ENCODE data around the gene SORCS2. TPM values are rescaled to one million over a fixed set of nuclear protein-coding genes. Genes with fewer than 3 reads are reported as not detected.

The SORCS2 gene
- total RNA-seq, 1 experiment from 2014 or later: not detected

DNA sequence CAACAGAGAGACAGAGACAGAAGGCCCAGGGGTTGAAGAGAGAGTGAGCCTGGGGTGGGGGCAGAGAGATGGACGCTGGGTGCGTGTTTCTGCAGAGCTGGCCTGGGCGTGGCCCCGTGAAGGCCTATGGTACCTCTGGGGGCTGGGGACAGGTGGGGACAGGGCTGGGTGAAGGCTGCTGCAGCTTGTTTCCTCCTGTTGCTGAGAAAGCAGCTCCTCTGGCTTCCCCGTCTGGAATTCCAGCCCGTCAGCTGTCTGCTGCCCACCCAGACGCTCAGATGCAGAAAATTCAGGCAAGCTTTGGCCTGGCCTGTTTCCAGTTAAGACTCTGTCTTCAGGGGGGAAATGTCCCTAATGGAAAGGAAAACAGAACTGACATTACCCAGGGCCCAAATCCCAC is 319.2 kb downstream of the SORCS2 start:
- no peak for DNase-seq (ENCODE audit: extremely low read depth, low read depth)

DNA sequence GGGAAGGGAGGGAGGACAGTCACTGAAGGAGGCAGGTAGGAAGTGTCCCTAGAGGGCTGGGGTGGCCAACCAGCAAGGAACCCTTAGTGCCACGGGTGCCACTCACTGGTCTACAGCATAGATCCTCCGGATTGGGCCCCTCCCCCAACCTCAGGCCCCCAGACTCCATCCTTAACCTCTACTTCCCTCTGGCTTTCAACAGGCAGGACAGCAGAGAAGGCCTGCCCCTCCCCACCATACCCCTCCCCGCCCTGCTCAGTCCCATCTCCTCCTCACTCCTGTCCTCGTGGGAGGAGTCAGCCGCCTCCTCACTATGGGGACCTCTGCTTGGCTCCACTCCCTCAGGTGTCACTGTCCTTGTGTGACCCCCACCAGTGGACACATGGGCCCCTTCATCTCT is 320.1 kb downstream of the SORCS2 start:
- DNase-seq (ENCODE audit: extremely low read depth, low read depth): no peak

DNA sequence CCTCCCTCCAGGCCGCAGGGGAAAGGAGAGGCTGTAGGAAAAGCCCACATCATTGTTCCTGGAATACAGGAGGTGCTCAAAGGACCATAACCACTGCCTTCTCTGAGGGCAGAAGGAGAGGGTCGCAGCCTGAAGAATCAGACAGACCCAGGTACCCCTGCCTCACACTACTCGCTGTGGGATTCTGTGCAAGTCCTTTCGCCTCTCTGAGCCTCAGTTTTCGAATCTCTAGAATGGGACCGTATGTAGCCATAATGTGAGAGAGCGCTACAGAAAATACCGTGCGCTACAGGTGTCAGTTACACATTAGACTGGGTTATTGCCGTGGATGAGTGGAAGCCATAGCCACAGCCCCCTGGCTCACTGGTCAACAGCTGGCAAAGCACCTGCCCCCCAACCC is 320.6 kb downstream of the SORCS2 start:
- DNase-seq (ENCODE audit: extremely low read depth, low read depth): no peak

DNA sequence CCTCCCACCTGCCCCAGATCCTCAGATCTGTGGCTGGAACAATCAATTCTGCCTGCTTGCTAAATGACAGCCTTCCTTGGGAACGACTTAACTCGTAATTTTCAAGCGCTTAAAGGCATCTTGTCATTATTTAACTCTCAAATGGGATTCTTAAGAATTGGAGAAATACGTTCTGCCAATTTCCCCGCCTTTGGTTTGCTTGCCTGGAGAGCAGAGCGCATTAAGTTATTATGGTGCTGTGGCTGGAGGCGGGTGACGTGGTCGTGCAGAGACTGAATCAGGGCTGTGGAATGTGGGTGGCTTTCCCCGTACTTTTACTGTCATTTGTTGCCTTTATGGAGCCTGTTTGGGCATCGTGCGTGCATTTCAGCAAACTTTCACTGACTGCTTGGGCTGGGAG is 321.3 kb downstream of the SORCS2 start:
- DNase-seq (ENCODE audit: extremely low read depth, low read depth): no peak

DNA sequence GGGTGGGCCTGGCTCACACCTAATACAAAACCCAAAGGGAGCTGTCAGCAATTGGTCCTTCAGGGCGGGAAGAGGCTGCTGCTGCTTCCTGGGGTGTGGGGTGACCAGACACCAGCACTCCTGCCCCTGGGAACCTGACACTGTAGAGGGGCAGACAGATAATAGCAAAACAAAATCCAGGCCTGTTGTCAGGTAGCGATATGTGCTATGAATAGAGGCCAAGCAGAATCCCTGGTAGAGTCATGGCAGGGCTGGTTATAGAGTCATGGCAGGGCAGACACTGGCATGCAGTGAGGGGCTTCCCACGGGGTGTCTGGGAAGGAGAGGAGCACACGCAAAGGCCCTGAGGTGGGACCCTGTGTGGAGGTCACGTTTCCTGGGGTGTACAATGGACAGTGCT is 321.9 kb downstream of the SORCS2 start:
- no peak for DNase-seq (ENCODE audit: extremely low read depth, low read depth)

DNA sequence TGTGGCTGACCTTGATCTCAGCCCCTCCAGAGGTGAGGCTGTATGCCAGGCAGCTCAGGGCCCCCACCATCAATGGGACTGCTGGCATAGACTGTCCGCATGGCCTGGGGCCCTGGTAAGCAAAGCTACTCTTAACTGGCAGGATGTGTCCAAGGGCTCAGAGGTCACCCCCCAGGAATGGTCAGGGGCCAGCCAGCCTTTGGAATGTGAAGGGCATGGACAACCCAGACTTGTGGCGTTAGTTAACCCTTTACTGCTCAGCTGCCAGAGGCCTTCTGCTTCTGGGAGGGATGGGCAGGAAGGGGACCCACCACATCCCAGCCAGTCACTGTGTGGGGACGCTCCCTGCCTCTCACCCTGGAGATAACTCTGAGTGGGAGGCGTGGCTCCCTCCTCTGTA is 322.5 kb downstream of the SORCS2 start:
- no peak for DNase-seq (ENCODE audit: extremely low read depth, low read depth)

DNA sequence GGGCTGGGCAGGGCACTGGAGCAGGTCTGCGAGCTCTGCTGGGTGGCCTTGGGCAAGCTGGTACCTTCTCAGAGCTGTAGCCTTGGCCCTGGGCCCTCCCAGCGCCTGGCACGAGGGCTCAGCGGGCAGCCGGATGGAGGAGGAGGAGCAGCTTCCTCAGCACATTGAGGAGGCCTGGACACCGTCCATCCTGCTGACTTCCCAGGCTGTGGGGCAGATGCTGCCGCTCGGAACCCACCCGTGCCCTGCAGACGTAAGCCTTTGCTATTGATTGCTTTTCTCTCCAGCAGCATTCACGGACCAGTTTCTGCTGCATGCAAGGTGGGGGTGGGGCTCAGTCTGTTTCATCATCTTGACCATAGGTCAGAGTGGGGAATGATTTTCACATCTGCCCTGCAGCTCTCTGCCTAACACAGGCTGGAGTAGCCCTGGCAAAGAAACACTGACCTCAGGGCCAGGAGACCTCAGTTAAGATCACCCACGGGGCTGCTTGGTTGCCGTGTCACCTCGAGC is 323.1 kb downstream of the SORCS2 start:
- no peak for DNase-seq (ENCODE audit: extremely low read depth, low read depth)

DNA sequence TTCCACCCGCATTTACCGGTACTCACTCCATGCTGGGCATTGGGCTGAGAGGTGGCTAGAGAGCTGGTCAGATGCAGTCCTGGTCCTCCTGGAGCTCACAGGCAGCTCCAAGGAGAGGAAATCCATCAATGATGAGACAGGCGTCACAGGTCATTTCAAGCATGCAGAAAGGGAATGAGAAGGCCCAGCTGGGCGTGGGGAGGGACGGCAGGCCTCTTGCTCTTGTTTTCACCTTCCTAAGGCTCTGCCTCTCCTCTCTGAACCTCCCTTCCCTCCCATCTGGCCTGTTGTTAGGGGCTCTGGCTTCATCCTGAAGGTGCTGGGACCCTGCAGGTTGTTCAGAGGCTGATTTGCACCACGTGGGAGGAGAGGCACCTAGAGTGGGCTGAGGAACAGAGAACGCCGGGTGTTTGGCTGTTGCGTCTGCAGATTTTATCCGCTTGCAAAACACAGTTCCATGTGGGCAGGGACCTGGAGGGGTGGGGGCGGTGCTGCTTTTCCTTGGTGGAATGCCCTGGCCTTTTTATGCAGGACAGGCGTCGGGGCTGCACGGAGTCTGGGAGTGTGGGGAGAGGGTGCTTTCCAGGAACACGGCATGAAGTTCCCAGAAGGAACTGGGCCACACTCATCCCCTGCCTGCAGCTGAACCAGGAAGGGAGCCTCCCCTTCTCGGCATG is 323.9 kb downstream of the SORCS2 start:
- DNase-seq (ENCODE audit: extremely low read depth, low read depth): no peak

DNA sequence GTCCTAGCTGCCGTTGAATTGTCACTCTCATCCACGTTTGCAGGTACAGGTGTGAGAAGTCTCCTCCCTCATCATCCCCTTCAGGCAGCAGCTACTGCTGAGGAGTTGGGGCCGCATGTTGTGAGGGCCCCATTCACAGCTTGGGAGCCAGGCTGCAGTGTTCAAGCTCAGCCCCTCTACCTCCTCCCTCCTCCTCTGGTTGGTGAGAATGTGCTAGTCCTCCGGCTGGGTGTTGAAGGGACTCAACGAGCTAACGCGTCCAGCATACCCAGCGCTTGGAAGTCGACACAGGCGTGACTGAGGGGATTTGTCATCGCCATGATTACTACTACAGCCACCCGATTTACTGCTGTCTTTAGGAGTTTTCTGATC is 324.4 kb downstream of the SORCS2 start:
- DNase-seq (ENCODE audit: extremely low read depth, low read depth): no peak

DNA sequence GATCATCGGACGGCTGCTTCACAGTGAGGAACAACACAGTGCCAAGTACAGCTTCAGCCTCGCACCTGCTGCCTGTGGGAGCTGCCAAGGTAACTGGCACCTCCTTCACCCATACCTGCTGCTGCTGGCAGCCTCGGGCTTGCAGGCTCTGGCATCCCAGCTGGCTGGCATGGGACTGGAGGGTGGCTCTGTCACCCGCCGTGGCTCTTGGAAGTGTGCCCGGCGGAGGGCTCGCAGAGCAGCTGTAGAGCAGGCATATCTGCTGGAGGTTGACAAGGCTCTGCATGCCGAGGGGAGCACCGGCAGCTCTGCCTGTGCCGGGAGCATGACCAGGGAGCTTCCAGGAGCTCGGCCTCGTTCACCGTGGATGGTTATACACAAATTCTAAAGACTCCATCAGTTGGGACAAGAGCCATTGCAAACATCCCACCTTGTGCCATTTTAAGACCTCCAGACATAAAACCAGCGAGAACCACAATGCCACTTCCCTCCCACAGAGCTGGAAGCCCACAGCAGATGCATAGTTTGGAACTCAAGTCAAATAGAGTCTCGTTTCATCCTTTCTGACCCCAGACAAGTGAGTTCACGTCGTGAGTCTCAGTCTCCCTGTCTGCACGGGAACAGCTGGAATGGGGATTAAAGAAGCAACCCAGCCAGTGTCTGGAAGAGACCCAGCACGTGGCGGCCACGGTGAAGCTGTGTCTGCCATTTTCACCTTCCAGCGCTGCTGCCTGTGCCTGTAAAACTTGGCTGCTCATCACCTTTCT is 326.7 kb downstream of the SORCS2 start:
- no peak for DNase-seq (ENCODE audit: extremely low read depth, low read depth)

DNA sequence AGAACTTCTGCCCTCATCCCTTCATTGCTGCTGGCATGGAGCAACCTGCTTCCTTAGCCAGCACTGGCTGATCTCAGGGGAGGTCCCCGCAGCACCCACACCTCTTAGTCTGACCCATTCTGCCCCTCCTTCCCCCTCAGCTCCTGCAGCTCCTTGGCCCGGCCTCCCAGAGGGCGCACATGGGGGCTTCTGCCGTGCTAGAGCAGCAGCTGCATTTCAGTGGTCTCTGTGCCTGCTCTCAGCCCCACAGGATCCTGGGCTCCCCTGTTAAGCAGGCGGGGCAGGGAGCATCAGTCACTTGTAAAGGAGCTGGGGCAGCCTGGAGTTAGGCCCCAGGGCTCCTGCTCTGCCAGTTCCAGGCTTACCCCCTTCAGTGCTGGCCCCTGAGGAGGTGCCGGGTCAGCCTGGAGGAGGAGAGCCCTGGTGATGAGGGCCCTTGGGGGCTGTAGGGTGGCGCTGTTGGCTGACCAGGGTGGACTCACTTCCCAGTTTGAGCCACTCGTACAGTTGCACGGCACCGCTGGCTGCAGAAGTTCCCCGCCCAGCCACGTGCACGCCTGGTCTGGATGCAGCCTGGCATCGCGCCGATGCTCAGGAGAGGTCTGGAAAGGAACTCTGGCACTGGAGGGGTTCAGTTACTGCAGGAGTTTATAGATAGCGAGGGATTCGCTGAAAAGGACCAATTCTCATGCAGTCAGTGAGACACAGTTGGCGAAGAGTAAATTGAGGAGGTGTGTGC is 327.5 kb downstream of the SORCS2 start:
- no peak for DNase-seq (ENCODE audit: extremely low read depth, low read depth)

DNA sequence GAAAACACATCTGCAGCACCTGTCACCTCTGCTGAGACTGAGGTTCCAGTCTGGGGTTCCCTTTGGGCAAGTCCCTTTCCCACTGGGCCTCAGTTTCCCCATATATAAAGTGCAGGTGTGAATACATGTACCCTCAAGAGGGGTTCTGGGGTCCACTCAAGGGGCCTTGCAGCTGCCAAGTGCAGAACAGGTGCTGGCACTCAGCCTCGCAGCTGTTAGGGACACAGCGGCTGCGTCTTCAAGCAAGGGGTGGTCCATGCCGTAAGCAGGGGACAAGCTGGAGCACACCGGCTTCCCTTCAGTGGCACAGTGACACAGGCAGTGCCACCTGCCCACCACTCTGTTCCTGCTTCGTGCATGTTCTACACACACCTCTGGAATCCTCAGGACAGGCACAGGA is 329.3 kb downstream of the SORCS2 start:
- DNase-seq (ENCODE audit: extremely low read depth, low read depth): no peak

DNA sequence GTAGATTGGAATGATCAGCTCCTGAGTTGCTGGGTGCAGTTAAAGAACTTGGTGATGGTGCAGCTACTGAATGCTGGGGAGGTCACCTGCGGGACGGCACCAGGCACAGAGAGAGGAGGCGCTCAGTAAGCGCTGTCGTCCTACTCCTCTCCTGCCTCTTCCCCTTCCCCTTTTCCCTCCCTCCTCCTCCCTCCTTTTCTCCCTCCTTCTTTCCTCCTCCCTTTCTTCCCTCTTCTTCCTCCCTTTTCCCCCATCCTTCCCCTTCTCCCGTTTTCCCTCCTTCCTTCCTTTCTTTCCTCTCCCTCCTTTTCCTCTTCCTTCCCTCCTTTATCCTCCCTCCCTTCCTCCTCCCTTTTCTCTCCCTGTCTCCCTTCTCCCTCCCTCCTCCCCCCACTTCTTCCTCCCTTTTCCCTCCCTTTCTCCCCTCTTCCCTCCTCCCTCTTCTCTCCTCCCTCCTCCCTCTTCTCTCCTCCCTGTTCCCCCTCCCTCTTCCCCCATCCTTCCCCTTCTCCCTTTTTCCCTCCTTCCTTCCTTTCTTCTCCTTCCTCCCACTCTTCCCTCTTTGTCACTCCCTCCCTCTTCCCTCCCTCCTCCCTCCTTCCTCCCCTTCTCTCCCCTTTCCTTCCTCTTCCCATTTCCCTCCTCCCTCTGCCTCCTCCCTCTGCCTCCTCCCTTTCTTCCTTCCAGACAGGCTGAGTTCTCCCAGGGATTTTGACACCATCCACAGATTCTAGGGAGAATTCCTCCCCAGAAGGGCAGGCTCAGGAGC is 330.3 kb downstream of the SORCS2 start:
- DNase-seq (ENCODE audit: extremely low read depth, low read depth): no peak

DNA sequence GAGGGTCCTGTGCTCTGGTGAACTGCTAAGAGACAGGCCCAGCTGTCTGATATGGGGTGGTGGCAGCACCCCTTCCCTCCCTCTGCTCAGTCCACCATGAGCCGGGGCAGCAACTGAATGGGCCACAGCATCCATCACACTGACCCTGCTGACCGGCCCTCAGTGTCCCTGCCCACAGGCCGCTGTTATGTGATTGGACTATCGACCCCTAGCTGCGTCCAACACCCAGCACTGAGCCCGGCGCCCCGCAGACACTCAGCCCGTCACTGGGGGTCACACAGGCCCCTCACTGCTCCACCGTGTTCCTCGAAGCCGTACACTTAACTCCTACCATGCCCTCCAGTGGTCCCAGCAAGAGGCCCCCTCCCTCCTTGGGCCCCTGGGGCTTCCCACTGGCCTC is 331.2 kb downstream of the SORCS2 start:
- DNase-seq (ENCODE audit: extremely low read depth, low read depth): no peak

DNA sequence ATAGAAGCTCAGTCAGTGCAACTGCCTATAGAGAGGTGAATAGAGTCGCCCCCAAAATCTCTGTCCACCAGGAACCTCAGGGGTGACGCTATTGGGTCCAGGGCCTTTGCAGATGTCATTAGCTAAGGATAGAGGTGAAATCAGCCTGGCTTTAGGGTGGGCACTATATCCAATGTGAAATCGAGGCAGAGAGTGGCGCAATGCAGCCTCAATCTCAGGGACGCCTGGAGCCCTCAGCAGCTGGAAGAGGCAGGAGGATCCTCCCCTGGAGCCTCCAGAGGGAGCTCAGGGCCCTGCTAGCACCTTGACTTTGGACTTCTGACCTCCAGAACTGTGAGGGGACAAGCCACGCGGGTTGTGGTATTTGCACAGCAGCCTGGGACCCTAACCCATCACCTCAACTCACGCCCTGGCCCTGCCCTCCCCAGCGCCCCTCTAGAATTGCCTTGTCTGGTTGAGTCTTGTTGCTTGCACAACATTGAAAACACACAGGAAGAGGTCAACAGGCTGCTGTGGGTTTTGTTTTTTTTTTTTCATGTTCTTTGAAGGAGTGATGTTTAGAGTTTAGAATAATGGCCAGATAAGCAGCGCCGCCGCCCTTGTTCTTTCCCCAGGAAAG is 331.8 kb downstream of the SORCS2 start:
- DNase-seq (ENCODE audit: extremely low read depth, low read depth): no peak

DNA sequence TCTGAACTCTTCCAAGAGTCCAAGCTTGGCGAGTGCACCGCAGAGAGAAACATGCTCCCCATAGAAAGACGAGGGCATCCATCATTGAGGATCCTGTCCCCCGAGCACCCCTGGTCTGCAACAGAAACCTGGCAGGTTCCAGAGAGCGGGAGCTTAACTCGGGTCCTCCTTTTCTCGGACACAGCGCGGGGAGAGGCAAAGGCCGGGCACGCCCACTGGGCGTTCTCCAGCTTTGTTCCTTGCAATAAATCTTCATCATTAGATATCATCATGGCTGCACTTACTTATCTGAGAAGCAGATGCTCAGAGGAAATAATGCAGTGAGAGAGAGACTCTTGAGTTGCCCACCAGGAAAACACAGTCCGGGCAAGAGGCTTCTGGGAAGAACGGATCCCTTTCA is 332.5 kb downstream of the SORCS2 start:
- no peak for DNase-seq (ENCODE audit: extremely low read depth, low read depth)

DNA sequence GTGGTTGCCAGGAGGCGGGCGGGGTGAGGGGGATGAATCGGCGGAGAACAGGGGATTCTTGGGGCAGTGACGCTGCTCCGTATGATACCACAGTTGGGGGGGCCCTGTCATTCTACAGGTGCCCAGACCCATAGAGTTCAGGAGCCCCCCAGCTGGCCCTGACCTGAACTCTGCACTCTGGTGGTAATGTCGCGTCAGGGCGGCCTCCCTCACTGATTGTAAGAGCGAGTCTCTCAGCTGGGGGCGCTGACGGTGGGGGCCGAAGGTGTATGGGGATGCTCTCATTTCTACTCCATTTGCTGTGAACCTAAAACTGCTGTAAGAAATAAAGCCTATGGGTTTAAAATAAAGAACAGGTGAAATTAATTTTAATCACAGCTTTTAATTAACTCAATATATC is 334.2 kb downstream of the SORCS2 start:
- no peak for DNase-seq (ENCODE audit: extremely low read depth, low read depth)

DNA sequence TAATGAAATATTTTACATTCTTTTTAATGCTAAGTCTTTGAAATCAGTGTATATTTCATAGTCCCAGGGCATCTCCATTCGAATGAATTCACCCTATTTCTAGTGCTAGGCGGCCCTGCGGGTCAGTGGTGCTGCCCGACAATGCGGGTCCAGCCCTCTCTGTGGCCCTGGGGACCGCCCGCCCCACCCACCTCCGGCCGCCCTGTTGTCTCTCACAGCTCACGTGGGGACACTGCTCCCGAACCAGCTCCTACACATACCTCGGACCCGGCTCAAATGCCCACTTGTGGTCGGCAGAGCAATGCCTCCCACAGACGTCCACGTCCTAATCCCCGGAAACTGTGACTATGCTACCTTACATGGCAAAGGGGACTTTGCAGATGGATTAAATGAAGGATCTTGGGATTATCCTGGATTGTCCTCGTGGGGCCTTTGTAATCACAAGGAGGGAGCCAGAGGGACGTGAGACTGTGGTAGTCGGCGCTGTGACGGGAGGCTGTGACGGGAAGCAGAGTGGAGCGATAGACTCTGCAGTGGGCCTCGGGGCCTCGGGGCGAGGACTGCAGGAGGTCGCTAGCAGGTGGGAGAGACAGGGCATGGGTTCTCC is 334.7 kb downstream of the SORCS2 start:
- no peak for DNase-seq (ENCODE audit: extremely low read depth, low read depth)

DNA sequence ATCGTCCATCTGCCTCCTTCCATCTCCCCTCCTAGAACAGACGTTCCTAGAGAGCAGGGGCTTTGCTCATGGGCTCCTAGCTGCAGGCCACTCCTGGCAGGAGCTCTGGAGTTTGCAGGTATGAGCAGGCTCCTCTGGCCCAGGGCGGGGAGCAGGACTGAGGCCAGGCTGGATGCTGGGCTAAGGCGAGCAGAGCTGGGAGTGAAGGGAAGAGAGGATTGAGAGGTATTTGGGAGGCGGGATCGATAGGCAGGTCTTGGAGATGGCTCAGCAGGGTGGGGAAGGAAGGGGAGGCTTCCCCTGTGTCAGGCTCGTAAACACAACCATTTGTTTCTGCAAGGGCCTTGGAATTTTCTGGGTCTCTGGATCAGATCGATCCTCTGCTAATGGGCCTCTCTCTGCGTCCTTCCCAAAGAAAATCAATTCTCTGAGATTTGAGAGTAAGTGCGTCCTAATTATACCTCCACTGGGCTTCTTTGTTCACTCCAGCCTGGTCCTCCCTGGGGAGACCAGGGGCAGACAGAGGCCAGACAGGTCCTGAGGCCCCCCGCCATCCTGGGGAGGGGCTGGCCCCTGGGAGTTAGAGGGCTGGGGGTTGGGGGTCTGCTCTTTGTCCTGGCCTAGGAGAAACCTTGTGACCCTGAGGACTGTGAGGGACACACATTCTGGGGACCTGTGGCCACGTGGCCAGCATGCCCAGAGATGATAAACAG is 337.2 kb downstream of the SORCS2 start:
- DNase-seq (ENCODE audit: extremely low read depth, low read depth): no peak
